NCI-H1092 treated with DMSO at 0.1 percent for 48 hours (cell line): ENCODE measurements around the gene SPNS3.

Source experiments
- DNase-seq: peaks from one replicate; lab custom pipeline; 2025; lab: John Stamatoyannopoulos, UW

Gene SPNS3

GRCh38 chr17:4508207-4508606 is 74.5 kb downstream of the SPNS3 start:
- no peak for DNase-seq

DNA sequence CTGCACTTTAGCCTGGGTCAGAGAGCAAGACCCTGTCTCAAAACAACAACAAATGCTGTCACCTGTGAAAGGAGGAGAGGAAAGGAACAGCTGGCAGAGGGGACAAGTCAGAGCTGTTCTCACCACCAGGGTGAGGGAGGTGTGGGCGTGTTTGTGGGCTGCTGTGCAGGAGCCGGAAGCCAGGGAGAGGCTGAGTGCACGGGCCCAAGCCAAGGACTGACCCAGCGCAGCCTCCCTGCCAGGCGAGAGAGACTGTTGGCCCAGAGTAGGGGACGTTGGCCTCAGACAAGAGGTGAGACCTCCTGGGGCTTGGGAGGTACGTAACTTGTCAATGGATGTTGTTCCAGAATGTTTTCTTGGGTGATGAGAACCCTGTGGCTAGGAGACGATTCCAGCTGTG is 75.7 kb downstream of the SPNS3 start:
- DNase-seq, result no peak

DNA sequence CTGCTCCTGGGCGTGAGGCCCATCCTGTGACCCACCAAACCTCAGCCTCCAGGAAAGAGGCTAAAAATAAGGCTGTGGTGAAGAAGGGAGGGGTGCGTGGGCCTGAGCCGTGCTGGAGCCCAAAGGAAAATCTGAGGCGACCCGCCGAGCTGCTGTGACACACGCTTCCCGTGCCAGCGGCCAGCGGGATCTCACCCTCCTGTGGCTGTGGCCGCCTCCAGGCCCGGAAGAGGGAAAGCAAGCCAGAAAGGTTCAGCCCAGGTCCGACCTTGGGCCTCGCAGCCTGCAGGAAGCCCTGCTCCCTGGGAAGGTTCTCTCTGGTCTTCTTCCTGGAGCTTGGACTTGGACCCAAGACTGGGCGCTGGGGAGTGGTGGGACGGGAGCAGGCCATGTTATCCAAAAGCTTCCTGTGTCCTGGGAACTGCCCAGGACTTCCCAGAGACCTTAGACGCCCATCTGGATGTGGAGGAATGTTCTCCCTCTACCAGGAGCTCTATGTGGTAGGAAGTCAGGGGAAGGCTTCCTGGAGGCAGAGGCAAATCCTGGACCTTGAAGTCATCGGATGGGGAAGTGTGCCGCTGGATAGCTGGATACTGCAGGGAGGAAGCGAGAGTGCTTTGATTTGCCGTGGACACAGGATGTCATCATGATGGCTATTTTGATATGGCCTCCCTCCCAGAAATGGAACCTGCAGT is 76.3 kb downstream of the SPNS3 start:
- no peak for DNase-seq

- no peak for DNase-seq
Measured at GRCh38 chr17:4510618-4510941, 76.8 kb downstream of the SPNS3 start.

GRCh38 chr17:4511199-4511932 is 77.6 kb downstream of the SPNS3 start:
- no peak for DNase-seq

GRCh38 chr17:4512156-4513112 is 78.7 kb downstream of the SPNS3 start:
- no peak for DNase-seq

DNA sequence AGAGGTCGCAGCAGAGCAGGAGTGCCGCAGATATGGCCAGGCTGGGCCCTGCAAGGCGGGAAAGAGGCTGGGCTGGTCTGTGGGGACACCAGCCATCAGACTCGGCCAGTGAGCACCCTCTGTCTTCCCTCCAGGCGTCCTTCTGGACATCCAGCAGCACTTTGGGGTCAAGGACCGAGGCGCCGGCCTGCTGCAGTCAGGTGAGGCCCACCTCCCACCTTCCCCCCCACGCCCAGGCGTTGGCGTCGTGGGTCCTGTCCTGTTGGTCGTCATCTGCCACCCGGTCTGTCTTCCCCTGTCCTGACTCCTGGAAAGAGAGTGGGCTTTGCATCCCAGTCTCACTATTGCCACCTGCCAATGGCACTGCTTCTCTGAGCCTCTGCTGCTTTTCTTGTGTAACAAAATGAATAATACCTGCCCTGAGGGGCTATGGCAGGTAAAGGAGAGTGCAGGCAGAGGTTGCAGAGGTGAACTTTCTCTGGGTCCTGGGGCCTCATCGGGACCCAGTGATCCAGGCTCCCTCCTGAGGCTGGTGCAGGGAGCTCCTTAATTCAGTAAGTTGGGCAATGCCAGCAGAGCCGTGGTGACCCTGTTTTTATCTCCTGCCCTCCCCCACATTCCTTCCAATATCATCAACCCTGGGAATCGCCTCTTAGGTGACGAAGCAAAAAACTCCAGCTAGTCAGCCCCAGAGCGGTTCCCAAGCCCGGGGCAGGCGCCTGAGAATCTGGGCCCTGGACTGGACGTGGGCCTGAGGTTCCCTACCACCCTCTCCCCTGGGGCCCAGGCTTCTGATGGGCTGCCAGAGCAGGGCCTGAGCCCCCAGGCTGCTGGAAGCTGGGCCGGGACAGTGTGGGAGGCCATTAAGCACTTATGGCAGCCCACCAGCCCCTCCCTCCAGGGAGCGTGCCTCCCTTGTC is 79.6 kb downstream of the SPNS3 start:
- DNase-seq, result no peak

DNA sequence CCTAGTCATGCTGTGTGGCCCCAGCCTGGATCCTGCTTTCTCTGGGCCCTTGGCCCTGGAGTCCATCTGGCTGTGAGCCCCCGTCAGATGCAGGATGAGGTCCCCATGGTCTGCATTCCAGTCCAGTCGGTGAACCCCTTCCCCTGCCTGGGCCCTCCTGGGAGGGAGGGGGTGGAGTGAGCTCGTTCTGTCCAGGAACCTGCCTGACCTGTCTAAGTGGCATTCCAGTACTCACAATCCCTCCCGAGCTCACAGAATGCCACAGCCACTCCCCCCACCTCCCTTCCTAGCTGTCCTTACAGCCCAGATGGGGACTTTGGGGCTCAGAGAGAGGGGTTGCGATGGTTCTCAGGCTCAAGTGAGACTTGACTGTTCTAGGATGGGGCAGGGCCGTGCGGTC is 80.5 kb downstream of the SPNS3 start:
- DNase-seq, result no peak

- no peak for DNase-seq
Measured at GRCh38 chr17:4514779-4515178, 81.0 kb downstream of the SPNS3 start.

DNA sequence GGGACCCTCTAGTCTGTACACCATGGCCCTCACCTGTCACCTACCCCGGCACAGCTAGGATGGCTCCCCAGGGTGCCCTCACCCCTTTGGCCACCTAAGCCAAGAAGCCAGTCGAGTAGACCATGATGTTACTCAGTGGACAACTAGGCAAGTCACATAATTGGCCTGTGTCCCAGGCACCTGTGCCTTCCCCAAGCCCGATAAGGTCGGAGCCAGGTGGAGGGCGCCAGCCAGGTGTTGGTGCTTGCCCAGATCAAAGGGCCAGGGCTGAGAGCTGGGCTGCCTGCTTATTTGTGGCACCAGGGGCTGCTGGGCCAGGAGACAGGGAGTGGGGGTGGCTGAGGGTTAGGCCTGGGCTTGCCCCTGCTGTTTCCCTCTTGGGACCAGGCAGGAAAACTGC is 81.8 kb downstream of the SPNS3 start:
- DNase-seq, result no peak

- DNase-seq, result no peak
Measured at GRCh38 chr17:4516735-4517134, 83.0 kb downstream of the SPNS3 start.

GRCh38 chr17:4518901-4519300 is 85.2 kb downstream of the SPNS3 start:
- no peak for DNase-seq

- peak; percentile 8 for DNase-seq
Measured at GRCh38 chr17:4519361-4519788, 85.6 kb downstream of the SPNS3 start.

GRCh38 chr17:4520060-4520893 is 86.5 kb downstream of the SPNS3 start:
- DNase-seq, result no peak

DNA sequence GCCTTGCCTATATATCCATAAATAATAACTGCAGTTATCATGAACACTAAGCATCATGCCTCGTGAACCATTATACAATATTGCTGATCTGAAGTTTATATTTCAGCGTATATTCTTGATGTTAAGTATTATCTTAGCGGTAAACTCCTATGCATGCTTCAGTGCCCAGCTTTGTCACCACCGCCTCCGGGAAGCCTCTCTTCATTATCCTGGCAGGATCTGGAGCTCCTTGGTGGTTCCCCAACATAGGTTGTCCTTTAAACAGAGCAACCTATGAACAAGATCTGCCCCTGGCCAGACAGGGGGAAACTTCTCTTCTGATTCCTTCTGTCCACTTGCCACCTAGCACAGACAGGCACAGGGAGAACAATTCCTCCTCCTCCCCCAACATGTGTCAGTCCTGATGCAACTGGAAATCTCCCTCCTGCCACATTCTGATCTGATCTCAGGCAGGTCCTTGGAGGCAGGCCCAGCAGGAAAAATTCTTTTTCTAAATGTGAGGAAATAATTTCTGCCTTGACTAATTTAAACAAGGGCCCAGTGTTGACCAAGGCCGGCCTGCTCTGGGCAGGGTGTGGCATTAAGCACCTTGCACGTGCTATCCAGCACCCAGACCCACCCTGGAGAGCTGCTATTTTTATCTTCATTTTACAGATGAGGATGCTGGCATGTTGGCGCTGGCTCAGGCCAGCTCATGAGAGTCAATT is 87.3 kb downstream of the SPNS3 start:
- DNase-seq, result no peak

DNA sequence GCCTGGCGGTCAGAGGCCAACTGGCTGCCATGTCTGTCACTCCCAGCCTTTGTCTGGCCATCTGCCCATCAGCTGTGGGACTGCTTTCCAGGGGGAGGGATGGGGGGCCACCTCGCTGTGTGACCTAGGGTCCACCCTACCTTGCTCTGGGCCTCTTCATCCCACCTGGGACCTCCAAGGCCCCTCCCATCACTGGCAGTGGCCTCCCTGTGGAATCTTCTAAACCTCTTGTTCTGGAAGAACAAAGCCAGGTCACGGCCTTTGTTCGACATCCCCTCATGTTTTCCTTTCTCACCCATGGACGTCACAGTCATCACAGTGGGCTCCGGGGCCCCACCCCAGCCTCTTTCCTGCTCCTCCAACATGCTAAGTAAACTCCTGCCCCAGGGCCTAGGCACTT is 88.9 kb downstream of the SPNS3 start:
- DNase-seq, result no peak

- no peak for DNase-seq
Measured at GRCh38 chr17:4523946-4524345, 90.2 kb downstream of the SPNS3 start.

DNA sequence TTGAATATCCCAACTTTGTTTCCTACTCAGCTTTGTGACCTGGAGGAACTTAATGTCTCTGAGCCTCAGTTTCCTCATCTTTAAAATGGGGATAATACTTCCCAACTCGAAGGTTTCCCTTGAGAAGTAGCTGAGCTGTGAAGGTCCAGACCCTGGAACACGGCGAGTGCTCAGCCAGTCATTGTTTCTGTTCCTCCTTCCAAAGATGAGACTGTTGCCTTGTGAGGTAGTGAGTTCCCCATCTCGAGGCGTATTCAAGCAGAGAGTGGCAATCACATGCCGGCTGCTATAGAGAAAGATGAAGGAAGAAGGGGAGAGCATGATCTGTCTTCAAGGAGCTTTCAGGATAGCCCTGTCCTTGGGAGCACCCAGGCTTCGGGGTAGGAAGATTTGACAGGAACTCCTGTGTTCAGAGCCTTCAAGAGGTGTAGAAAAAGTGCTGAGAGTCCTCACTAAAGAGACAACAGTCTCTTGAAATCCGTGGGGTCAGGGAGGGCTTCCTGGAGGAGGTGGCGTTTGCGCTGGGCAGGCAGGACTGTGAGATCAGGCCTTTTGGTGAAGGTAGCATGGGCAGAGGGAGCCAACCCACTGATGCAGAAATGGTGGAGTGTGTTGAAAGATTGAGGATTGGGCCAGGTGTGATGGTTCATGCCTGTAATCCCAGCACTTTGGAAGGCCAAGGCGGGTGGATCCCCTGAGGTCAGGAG is 92.1 kb downstream of the SPNS3 start:
- DNase-seq, result no peak

- no peak for DNase-seq
Measured at GRCh38 chr17:4527134-4527533, 93.4 kb downstream of the SPNS3 start.
